Large intestine (tissue), 3 donors: Measurements from ENCODE around the gene FSCB. TPM values are rescaled to one million over a fixed set of nuclear protein-coding genes. Genes with fewer than 3 reads are reported as not detected.
A peak's percentile ranks its signal among the peaks of the same experiment; 100 is the strongest.

Source experiments
- DNase-seq, 2 donors: peaks; one replicate each; pipeline versions ENCODE4 v3.0.0 to v3.0.0-alpha.2; 2013
- H3K27ac ChIP-seq: one replicate; pipeline ENCODE4 v1.5.1; 2013; ENCODE audit warnings: low read length
- H3K27me3 ChIP-seq: 2 replicates; pipeline ENCODE4 v1.6.1; 2013; ENCODE audit warnings: low read length; ENCODE audit not compliant: control insufficient read depth, insufficient read depth
- H3K36me3 ChIP-seq: 2 replicates; pipeline ENCODE4 v1.6.1; 2013; ENCODE audit warnings: low read length; ENCODE audit not compliant: control insufficient read depth, insufficient read depth
- H3K4me1 ChIP-seq: one replicate; pipeline ENCODE4 v1.6.1; 2013; ENCODE audit warnings: low read length; ENCODE audit not compliant: control insufficient read depth, insufficient read depth
- H3K4me3 ChIP-seq: one replicate; pipeline ENCODE4 v1.5.1; 2013; ENCODE audit warnings: low read length
- H3K9me3 ChIP-seq: one replicate; pipeline ENCODE4 v1.6.1; 2013; ENCODE audit warnings: mild to moderate bottlenecking, low read depth, low read length, moderate library complexity; ENCODE audit not compliant: control insufficient read depth
- WGBS: methylation state at CpG from one replicate; pipeline ENCODE4 v1.1.5; 2013; ENCODE audit warnings: low lambda C conversion rate; ENCODE audit not compliant: insufficient coverage; 5-methylcytosine and 5-hydroxymethylcytosine counted together
- polyA plus RNA-seq: library from polyadenylated mRNA; unstranded; fragments of 120-200 nt; gene quantifications from one replicate; pipeline ENCODE4 v1.2.1, GENCODE V29; 2013

Gene FSCB
- polyA plus RNA-seq, 1 donor, result not detected

DNA sequence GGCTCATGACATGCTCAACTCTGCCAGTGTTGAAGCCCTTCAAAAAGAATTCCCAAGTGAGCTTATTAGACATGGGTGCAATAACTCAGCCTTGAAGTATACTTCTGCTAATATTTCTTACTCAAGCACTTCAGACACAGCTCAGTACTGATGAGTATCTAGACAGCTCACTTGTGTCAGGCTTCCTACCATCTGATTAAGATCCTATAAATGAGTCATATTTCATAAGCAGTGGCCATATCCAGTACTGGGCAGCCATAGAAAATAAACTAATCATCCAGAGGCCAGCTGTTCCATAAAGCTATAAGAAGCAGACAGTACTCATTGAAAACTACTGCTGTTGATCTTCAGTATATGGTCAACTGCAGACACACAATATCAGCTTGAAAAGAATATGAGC lies 12.9 kb downstream of the FSCB start:
- no peaks in the 10 kb centered on the region for H3K27me3 ChIP-seq
- H3K9me3 ChIP-seq, result no peaks in the 10 kb centered on the region
- no peaks in the 10 kb centered on the region for H3K36me3 ChIP-seq
- no peaks in the 10 kb centered on the region for H3K4me1 ChIP-seq
- DNase-seq, result no peak
- H3K27ac ChIP-seq, result no peak overlapping the region
- no peak overlapping the region for H3K4me3 ChIP-seq

DNA sequence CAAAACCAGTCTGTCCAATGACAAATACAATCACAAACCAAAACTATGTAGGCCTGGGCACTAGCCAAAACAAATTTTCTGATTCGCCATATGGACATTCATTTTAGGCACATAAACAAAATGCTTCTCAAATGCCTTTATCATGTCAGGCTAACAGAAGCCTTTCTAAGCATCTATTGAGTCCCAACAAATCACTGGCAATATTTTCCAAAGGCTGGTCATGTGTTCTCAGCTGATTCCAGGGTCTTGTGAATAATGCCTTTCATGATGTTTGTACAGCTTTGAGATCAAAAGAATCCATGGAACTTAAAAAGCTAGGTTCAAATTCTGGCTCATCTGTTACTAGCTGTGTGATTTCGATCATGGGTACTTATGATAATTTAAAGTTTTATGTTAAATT lies 16.1 kb downstream of the FSCB start:
- no peaks in the 10 kb centered on the region for H3K9me3 ChIP-seq
- H3K4me1 ChIP-seq, result no peaks in the 10 kb centered on the region
- no peak overlapping the region for H3K27ac ChIP-seq
- no peak overlapping the region for H3K4me3 ChIP-seq
- no peaks in the 10 kb centered on the region for H3K36me3 ChIP-seq
- no peak for DNase-seq
- no peaks in the 10 kb centered on the region for H3K27me3 ChIP-seq
- WGBS, result 100% methylated on average over 1 of the region's 2 CpGs

DNA sequence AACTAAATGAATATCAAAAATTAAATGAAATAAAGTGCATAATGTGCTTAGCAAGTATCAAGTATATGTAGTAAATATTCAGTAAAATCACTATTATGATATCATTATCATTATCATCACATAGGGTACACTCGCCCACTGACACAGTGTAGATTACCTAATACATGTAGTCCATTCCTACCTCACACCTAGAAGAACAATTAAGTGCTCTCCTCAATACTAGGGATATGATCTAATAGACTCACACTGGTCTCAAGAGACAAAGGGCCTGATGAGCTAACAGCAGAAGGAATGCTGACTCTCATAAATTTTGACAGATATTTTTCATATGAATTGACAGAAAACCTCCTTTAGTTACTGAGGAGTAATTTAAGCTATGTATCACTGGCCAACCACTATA lies 29.1 kb downstream of the FSCB start:
- no peaks in the 10 kb centered on the region for H3K27me3 ChIP-seq
- H3K4me3 ChIP-seq, result no peak overlapping the region
- no peaks in the 10 kb centered on the region for H3K9me3 ChIP-seq
- DNase-seq, result no peak
- no peaks in the 10 kb centered on the region for H3K4me1 ChIP-seq
- H3K36me3 ChIP-seq, result no peaks in the 10 kb centered on the region
- no peak overlapping the region for H3K27ac ChIP-seq
- WGBS, result no CpG with 5 or more reads among the region's 1 CpG

DNA sequence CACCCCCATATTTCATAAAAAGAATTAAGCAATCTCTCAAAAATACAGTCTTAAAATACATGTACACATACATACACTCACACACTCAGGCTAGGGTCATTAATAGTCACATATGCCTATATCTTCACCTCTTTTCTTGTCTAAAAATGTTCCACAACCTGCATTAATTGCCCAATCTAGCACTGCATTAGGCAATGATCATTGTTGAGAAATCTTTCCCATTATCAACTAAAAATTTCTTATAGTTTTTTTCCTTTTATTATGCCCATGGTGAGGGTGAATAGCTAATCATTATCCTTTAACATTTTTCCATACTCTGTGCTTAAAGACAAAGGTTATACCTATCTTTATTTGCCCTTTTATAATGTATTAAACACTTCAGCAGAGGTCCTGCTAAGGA lies 38.3 kb downstream of the FSCB start:
- Histone ChIP-seq H3K9me3 (no peaks in the 10 kb centered on the region), H3K27ac (no peak overlapping the region), H3K36me3 (no peaks in the 10 kb centered on the region), H3K27me3 (no peaks in the 10 kb centered on the region), H3K4me3 (no peak overlapping the region), H3K4me1 (no peaks in the 10 kb centered on the region)
- peak; percentile 23 to 65 for DNase-seq

DNA sequence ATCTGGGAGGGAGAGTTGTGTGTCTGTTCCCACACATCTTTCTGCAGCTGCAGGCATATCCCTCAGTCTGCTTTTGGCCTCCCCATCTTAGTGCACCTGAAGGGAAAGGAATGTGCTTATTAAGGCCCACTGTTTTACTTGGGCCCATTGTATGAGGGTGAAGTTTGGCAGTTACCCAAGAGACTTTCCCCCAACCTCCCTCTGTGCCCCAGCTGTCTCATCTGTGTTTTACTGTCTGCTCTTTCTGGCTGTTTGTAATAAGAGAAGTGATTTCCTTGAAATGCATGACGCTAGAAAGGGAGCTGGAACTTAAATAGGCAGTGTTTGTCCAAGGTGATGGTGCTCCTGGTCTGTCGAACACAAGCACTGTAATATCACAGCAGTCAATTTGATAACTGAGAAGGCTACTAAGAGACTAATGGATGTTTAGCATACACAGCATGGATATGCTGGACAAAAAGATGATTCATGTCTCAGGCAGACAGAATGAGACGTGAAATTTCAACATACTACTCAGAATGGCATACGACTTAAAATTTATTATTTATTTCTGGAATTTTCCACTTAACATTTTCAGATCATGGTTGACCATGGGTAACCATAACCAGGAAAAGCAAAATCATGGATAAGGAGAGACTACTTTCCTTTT lies 43.6 kb downstream of the FSCB start:
- H3K27me3 ChIP-seq, result no peaks in the 10 kb centered on the region
- no peak overlapping the region for H3K4me3 ChIP-seq
- H3K9me3 ChIP-seq, result no peaks in the 10 kb centered on the region
- WGBS, result 100% methylated on average over 2 of the region's 4 CpGs
- no peaks in the 10 kb centered on the region for H3K4me1 ChIP-seq
- DNase-seq, result no peak
- H3K27ac ChIP-seq, result no peak overlapping the region
- no peaks in the 10 kb centered on the region for H3K36me3 ChIP-seq

DNA sequence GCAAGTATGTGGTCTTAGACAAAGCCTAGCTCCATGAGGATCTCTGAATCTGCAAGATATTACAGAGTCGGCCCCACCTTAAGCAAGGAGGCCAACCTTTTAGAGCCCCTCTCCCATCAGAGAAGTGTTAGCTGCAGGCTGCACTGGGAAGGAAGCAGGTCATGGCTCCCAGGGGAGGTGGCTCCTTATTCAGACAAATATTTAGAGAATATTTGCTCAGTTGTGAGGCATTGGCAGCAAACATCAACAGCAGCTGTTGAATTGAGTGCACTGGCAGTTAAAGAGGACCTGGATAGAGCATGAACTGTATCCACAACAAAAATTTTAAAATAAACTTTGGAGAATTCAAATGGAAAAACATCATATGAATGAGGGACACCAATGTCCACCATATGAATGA lies 44.7 kb downstream of the FSCB start:
- H3K9me3 ChIP-seq, result no peaks in the 10 kb centered on the region
- H3K4me1 ChIP-seq, result no peaks in the 10 kb centered on the region
- H3K4me3 ChIP-seq, result no peak overlapping the region
- WGBS, result no CpG with 5 or more reads among the region's 1 CpG
- H3K36me3 ChIP-seq, result no peaks in the 10 kb centered on the region
- no peak for DNase-seq
- H3K27me3 ChIP-seq, result no peaks in the 10 kb centered on the region
- no peak overlapping the region for H3K27ac ChIP-seq

DNA sequence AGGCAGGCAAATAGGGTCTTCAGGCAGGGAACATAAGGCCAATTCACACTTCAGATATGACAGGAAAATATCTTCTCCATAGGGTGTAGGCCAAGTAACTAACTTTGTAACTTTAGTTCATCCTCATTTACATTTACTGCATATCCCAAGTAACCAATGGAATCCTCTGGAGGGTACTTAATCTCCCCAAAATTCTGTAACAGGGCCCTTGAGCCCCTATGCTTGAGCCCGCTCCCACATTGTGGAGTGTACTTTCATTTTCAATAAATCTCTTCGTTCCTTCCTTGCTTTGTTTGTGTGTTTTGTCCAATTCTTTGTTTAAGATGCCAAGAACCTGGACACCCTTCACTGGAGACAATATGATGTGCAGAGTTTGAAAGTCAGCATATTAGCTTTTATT lies 45.3 kb downstream of the FSCB start:
- 40% methylated on average over 1 of the region's 2 CpGs for WGBS

More for the DNA sequence above, 45.3 kb downstream of the FSCB start:
- Histone ChIP-seq H3K27me3 (no peaks in the 10 kb centered on the region), H3K36me3 (no peaks in the 10 kb centered on the region), H3K9me3 (peaks cover 3% of the 10 kb centered on the region), H3K27ac (no peak overlapping the region), H3K4me3 (no peak overlapping the region), H3K4me1 (no peaks in the 10 kb centered on the region)
- no peak for DNase-seq
